ENCODE measurements around the gene DNAAF1.

DNAAF1 gene

DNA sequence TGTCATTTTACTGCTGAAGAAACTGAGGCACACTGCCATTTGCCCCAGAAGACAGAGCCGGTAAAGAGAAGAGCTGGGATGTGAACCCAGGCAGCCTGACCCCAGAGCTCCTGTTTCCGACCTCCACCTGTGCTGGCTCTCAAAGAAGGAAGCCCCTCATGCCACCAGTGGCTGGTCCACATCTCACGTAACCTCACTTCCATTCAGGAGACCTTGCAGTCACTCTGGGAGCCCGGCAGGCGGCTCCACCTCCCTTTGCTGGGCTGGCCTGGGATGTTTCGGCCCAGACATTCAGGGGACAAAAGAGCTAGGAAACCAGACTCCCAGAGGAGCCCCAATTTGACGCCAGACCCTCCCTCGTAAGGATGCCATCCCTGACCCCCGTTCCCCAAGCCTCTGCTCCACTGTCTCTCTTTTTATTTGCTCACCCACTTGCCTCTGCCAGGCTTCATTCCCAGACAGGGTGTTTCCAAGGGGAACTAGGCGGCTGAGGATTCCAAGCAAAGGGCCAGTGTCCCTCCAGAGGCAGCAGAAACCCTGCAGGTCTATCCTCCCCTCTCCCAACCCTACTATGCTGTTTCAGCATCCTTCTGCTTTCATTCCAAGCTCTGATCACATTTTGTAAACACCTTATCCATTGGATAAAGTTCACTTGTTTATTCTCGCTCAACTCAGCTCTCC is 38.9 kb downstream of the DNAAF1 start:
- no peak overlapping the region for H3K4me3 ChIP-seq (replicated peaks; ENCODE audit: low read depth, low read length)
- TF ChIP-seq, protein P1, sequence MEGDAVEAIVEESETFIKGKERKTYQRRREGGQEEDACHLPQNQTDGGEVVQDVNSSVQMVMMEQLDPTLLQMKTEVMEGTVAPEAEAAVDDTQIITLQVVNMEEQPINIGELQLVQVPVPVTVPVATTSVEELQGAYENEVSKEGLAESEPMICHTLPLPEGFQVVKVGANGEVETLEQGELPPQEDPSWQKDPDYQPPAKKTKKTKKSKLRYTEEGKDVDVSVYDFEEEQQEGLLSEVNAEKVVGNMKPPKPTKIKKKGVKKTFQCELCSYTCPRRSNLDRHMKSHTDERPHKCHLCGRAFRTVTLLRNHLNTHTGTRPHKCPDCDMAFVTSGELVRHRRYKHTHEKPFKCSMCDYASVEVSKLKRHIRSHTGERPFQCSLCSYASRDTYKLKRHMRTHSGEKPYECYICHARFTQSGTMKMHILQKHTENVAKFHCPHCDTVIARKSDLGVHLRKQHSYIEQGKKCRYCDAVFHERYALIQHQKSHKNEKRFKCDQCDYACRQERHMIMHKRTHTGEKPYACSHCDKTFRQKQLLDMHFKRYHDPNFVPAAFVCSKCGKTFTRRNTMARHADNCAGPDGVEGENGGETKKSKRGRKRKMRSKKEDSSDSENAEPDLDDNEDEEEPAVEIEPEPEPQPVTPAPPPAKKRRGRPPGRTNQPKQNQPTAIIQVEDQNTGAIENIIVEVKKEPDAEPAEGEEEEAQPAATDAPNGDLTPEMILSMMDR (IDR thresholded peaks at IDR 0.05; ENCODE audit: low read length, missing control alignments) = peak; percentile 28
- no peak for DNase-seq (ENCODE audit: low read depth)

DNA sequence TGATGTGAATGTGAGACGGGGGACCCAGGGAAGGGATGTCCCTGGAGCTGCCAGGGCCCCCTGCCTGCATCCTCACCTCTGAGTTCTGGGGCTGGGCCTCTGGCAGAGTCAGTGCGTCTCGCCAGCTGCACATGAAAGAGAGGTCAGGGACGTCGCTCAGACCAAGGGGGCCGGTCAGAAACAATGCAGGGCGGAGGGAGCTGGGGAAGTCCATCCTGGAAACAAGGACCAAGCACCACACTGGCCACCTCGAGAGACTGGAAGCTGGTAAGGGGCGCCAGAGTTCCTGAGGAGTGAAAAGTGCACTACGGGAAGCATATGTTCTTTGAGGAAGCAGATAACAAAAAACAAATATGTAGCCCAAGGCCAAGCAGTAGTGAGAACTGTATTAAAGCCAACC is 39.7 kb downstream of the DNAAF1 start:
- TF ChIP-seq, protein P1 (IDR thresholded peaks at IDR 0.05; ENCODE audit: low read length, missing control alignments) = no peak
- H3K4me3 ChIP-seq (replicated peaks; ENCODE audit: low read depth, low read length) = no peak overlapping the region
- no peak for DNase-seq (ENCODE audit: low read depth)

DNA sequence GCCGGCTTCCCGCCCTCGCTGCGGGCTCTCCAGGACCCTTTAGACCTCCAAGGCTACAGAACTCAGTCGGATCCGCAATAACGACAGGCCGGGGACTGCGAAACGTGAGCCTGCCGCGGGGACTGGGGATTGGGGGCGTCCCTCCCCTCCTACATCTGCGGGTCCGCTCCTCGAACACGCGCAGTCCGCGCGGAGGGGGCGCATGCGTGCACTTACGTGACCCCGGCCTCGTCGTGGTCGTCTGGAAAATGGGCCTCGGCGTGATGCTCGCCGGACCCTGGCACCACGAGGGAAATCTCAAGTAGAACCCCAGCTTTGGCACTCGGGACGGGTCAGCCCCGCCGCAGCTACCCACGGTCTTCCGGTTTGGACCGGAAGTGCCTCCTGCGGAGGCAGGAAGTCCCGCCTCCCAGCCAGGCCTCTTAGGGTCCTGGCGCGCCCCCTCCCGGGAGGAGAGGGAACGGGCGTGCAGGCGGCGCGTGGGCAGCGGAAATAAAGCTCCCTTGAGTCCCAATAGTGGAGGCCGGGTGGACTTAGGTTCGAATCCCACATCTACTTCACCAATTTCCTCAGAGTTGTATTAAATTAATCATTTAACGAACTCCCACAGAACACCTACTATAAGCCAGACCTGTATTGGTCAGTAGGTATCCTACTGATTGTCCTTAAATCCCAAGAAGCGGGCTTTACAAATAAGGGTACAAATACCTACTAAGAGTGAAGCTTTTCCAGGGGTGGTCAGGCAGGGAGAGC is 41.8 kb downstream of the DNAAF1 start, which contains the start of gene TAF1C:
TAF1C (minus strand) TSS at position 373 of the 753 bp plus-strand sequence. CDS start 2,069 bp downstream, outside the sequence.
- TF ChIP-seq, protein P1 (IDR thresholded peaks at IDR 0.05; ENCODE audit: low read length, missing control alignments) = peak; percentile 82
- DNase-seq (ENCODE audit: low read depth) = peak; percentile 97

DNA sequence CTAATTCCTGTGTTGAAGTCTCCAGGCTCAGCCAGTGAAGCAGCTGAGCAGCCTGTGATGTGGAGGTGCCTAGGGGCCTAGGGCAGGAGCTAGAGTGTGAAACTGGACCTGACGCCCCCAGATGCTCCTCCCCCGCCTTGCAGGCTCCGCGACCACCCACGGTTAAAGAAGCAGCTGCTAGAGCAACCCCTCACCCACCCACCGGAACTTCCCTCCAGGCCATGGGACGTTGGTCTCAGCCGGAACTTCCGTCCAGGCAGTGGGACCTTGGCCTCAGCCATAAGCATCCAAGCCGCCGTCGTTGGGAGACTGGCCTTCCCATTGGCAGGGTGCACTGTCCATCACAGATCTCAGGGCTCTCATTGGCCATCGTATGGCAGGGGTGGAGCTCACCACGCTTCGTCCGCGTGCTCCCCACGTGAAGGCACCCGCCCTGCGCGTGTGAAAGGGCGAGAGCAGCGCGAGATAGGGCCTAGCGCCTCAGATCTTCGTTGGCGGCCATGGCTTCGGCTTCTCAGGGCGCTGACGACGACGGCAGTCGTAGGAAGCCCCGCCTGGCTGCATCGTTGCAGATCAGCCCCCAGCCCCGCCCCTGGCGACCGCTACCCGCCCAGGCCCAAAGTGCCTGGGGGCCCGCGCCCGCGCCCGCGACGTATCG is 45.8 kb downstream of the DNAAF1 start, which contains the start of gene ADAD2:
ADAD2 (plus strand) TSS at position 427 of the 658 bp plus-strand sequence; CDS start at position 501, 74 bp downstream.
- no peak within 1 kb of the TSS for H3K4me3 ChIP-seq (replicated peaks; ENCODE audit: low read depth, low read length)
- DNase-seq (ENCODE audit: low read depth) = no peak
- TF ChIP-seq, protein P1 (IDR thresholded peaks at IDR 0.05; ENCODE audit: low read length, missing control alignments) = no peak

More for the DNA sequence above, 41.8 kb downstream of the DNAAF1 start, which contains the start of gene TAF1C:
- H3K4me3 ChIP-seq (replicated peaks; ENCODE audit: low read depth, low read length) = peak within 1 kb of the TSS; percentile 98

DNA sequence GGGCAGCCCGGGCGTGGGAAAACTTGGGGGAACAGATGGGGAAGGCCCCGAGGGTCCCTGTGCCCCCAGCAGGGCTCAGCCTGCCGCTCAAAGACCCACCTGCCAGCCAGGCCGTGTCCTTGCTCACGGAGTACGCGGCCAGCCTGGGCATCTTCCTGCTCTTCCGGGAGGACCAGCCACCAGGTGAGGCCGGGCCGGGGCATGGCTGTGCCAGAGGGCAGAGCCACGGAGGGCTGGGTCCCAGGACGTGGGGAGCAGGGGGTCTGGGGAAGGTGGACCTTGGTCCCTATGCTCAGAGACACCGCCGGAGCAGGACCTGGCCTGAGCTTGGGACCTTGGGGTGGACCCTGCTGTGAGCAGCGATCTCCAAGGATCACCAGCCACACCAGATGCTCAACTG is 46.4 kb downstream of the DNAAF1 start:
- DNase-seq (ENCODE audit: low read depth) = no peak
- TF ChIP-seq, protein P1 (IDR thresholded peaks at IDR 0.05; ENCODE audit: low read length, missing control alignments) = no peak
- no peak overlapping the region for H3K4me3 ChIP-seq (replicated peaks; ENCODE audit: low read depth, low read length)

DNA sequence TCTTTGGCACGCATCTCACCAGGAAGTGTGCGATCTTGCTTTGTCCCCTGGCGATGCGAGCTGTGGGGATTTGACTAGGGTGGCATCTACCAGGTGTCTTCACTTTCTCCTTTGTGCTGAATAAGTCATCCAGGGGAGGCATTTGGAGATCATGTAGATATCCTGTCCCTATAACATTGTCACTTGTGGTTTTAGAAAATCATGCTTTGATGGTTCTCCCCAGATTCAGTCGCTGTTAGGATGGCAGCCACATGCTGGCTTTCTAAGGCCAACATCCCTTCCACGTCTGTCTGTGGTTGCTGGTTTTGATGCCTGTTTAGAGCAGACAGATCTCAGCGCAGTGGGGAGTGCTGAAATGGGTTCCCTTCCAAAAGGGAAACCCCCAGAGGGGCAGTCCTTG is 48.4 kb downstream of the DNAAF1 start:
- TF ChIP-seq, protein P1 (IDR thresholded peaks at IDR 0.05; ENCODE audit: low read length, missing control alignments) = no peak
- no peak for DNase-seq (ENCODE audit: low read depth)
- no peak overlapping the region for H3K4me3 ChIP-seq (replicated peaks; ENCODE audit: low read depth, low read length)
